Endodermal cell (in vitro differentiated cells): ENCODE results near the gene PAX8. TPM values are rescaled to one million over a fixed set of nuclear protein-coding genes. Genes with fewer than 3 reads are reported as not detected.

ENCODE experiments used
- DNase-seq: peaks from one replicate; pipeline ENCODE4 v3.0.0-alpha.2; 2017
- H3K27ac ChIP-seq: 2 replicates; pipeline ENCODE4 v1.5.1; 2013; ENCODE audit warnings: mild to moderate bottlenecking, low read depth, low read length, moderate library complexity
- H3K27me3 ChIP-seq: 2 replicates; pipeline ENCODE4 v1.6.1; 2013; ENCODE audit warnings: mild to moderate bottlenecking, low read length, moderate library complexity; ENCODE audit not compliant: insufficient read depth, control insufficient read depth, poor library complexity, severe bottlenecking
- H3K36me3 ChIP-seq: 2 replicates; pipeline ENCODE4 v1.7.0; 2013; ENCODE audit warnings: mild to moderate bottlenecking, low read length, moderate library complexity; ENCODE audit not compliant: control insufficient read depth, insufficient read depth
- H3K4me1 ChIP-seq: one replicate; pipeline ENCODE4 v1.7.0; 2013; ENCODE audit warnings: low read length; ENCODE audit not compliant: control insufficient read depth, insufficient read depth
- H3K4me3 ChIP-seq: 2 replicates; pipeline ENCODE4 v1.5.1; 2013; ENCODE audit warnings: mild to moderate bottlenecking, low read length, moderate library complexity
- H3K9ac ChIP-seq: 2 replicates; pipeline ENCODE4 v1.6.1; 2013; ENCODE audit warnings: mild to moderate bottlenecking, low read length, moderate library complexity; ENCODE audit not compliant: poor library complexity, severe bottlenecking; ENCODE audit errors: extremely low read depth
- H3K9me3 ChIP-seq: 2 replicates; pipeline ENCODE4 v1.6.1; 2013; ENCODE audit warnings: mild to moderate bottlenecking, low read length, moderate library complexity; ENCODE audit not compliant: control insufficient read depth
- H3K27ac Mint-ChIP-seq: 2 replicates; pipeline ENCODE4 v1.8.0; 2020; ENCODE audit warnings: mixed read lengths
- H3K27me3 Mint-ChIP-seq: 2 replicates; pipeline ENCODE4 v1.8.0; 2021; ENCODE audit warnings: mild to moderate bottlenecking, mixed read lengths; ENCODE audit not compliant: insufficient read depth
- H3K36me3 Mint-ChIP-seq: 2 replicates; pipeline ENCODE4 v1.8.0; 2020; ENCODE audit warnings: low read depth, mixed read lengths
- H3K4me1 Mint-ChIP-seq: 2 replicates; pipeline ENCODE4 v1.8.0; 2020; ENCODE audit warnings: mixed read lengths
- H3K4me3 Mint-ChIP-seq: 2 replicates; pipeline ENCODE4 v1.8.0; 2020; ENCODE audit warnings: mild to moderate bottlenecking, moderate library complexity, mixed read lengths
- H3K9me3 Mint-ChIP-seq: 2 replicates; pipeline ENCODE4 v1.8.0; 2020; ENCODE audit warnings: mild to moderate bottlenecking, mixed read lengths
- WGBS, 2 experiments: methylation state at CpG; one replicate each; pipeline versions ENCODE4 v1.1.5 to v1.1.7; 2013; ENCODE audit warnings: missing lambda C conversion rate in 2 of 2, mixed read lengths in 1 of 2; ENCODE audit not compliant: insufficient coverage in 1 of 2, insufficient read length in 1 of 2; 5-methylcytosine and 5-hydroxymethylcytosine counted together
- total RNA-seq, 2 donors: library from RNA; stranded (reverse); fragmentation: NEBNext Ultra II Directional in 1 of 2; extraction: Animal tissue kit (Norgen Biotek cat#: 25700) in 1 of 2; gene quantifications; 2 replicates in 1 of 2; 3 replicates in 1 of 2; pipeline ENCODE4 v1.2.1, GENCODE V29; 2021
- TF ChIP-seq, protein P1 (sequence below): fragments of 200-600 bp; sonication (generic); conservative IDR thresholded peaks from 2 replicates; pipeline ENCODE4 v1.5.0; 2021; ENCODE audit warnings: antibody characterized with exemption, mild to moderate bottlenecking

Gene PAX8
- total RNA-seq, 2 donors from 2014 or later = 0.09 to 0.11 TPM

DNA sequence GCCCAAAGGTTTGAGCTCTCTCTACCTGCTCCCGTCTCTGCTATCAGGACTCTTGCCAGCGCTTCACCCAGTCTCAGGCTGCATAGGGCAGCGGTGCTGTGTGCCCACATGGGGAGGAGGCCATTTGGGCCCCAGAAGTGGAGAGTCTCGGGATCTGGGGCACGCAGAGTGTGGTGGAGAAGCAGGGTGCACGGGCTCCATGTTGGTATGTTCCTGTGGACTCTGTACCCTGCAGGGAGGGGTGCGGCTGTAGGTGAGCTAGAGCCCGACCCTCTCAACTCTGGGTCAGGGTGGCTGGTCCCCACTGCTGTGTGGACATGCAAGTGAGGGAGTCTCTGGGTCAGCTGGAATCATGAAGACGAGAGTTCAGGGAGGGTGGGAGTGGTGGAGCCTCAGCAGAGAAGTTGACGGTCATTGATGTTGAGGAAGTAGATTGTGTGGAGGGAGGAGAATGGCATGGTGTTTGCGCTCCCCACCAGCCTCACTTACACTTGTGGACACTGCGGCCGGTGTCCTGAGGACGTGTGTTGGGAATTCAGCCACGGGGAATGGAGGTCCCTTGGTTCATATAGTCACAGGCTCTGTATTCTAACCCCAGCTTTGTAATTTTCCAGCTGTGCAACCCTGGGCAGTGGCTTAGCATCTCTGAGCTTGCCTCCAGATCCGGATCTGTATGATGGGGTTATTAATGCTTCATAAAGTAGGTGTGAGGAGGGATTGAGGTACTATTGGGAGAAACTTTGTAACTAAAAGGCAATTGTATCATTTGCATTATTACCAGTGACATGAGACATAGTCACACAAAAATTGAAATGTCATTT is 105.8 kb downstream of the PAX8 start:
- Histone ChIP-seq H3K36me3 (no peaks in the 10 kb centered on the region), H3K4me3 (no peak overlapping the region), H3K9ac (no peak overlapping the region), H3K4me1 (no peaks in the 10 kb centered on the region), H3K9me3 (no peaks in the 10 kb centered on the region), H3K27ac (no peak overlapping the region), H3K27me3 (no peaks in the 10 kb centered on the region)
- Mint-ChIP-seq H3K36me3 (no peaks in the 10 kb centered on the region), H3K9me3 (no peaks in the 10 kb centered on the region), H3K27me3 (peaks cover 3% of the 10 kb centered on the region), H3K4me3 (no peak overlapping the region), H3K4me1 (peaks cover 14% of the 10 kb centered on the region), H3K27ac (no peak overlapping the region)
- TF ChIP-seq, protein P1, sequence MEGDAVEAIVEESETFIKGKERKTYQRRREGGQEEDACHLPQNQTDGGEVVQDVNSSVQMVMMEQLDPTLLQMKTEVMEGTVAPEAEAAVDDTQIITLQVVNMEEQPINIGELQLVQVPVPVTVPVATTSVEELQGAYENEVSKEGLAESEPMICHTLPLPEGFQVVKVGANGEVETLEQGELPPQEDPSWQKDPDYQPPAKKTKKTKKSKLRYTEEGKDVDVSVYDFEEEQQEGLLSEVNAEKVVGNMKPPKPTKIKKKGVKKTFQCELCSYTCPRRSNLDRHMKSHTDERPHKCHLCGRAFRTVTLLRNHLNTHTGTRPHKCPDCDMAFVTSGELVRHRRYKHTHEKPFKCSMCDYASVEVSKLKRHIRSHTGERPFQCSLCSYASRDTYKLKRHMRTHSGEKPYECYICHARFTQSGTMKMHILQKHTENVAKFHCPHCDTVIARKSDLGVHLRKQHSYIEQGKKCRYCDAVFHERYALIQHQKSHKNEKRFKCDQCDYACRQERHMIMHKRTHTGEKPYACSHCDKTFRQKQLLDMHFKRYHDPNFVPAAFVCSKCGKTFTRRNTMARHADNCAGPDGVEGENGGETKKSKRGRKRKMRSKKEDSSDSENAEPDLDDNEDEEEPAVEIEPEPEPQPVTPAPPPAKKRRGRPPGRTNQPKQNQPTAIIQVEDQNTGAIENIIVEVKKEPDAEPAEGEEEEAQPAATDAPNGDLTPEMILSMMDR = no peak
- no peak for DNase-seq
- WGBS, 2 experiments = 94 to 95% methylated on average over 6 to 16 of the region's 16 CpGs

DNA sequence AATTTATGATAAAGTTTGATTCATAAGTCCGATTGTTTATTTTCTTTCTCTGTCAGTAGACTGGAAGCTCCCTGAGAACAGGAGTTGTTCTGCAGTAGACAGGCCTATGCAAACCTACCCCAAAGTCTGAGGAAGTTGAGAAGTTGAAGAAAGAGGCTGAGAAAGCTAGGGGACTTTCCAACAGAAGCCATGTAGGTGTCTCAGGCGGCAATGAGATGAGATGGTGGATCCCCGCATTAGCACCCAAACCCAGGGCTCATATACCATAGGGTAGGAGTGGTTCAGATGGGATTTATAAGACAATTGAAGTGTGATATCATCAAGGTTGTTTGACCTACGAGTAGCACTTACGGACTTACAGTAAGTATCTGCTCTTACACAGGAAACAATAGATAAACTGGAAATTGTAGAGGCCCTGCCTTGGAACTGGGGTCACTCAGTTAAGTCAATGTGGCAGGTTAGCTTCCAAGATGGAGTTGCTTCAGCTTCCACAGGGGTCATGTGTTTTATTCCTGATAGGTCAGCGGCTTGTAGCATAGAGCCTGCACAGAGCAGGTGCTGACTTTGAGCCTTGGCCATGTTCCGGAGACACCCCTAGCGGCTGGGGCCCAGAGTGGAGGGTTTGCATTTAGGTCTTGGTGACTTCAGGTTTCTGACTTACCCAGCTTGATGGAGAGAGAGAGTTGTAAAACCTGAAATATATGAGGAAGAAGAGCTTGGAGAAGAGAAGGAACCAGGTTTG is 107.2 kb downstream of the PAX8 start:
- Histone ChIP-seq H3K9me3 (no peaks in the 10 kb centered on the region), H3K4me1 (no peaks in the 10 kb centered on the region), H3K4me3 (no peak overlapping the region), H3K36me3 (no peaks in the 10 kb centered on the region), H3K9ac (no peak overlapping the region), H3K27me3 (no peaks in the 10 kb centered on the region), H3K27ac (no peak overlapping the region)
- Mint-ChIP-seq H3K27ac (no peak overlapping the region), H3K9me3 (no peaks in the 10 kb centered on the region), H3K36me3 (no peaks in the 10 kb centered on the region), H3K27me3 (no peaks in the 10 kb centered on the region), H3K4me3 (no peak overlapping the region), H3K4me1 (peaks cover 14% of the 10 kb centered on the region)
- WGBS, 2 experiments = 93 to 98% methylated on average over 7 to 8 of the region's 8 CpGs
- TF ChIP-seq, protein P1 = no peak
- peak; percentile 35 for DNase-seq

DNA sequence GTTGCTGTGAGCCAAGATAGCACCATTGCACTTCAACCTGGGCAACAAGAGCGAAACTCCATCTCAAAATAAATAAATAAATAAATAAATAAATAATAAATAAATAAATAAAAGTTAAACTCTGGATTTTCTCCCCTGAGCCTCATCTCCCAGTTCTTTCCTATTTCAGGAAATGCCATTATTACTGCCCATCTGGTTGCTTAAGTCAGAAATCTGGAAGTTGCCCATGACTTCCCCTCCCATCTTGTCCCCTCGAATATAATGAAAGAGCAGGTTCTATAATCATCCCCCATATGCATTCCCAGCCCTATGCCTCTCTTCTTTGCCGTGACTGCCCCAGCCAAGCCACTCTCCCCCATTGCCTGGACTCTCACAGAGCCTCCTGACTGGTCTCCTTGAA is 109.1 kb downstream of the PAX8 start:
- Histone ChIP-seq H3K9ac (no peak overlapping the region), H3K4me1 (no peaks in the 10 kb centered on the region), H3K9me3 (no peaks in the 10 kb centered on the region), H3K36me3 (no peaks in the 10 kb centered on the region), H3K4me3 (no peak overlapping the region), H3K27me3 (no peaks in the 10 kb centered on the region), H3K27ac (no peak overlapping the region)
- DNase-seq = no peak
- Mint-ChIP-seq H3K4me1 (peaks cover 12% of the 10 kb centered on the region), H3K27me3 (no peaks in the 10 kb centered on the region), H3K9me3 (no peaks in the 10 kb centered on the region), H3K27ac (no peak overlapping the region), H3K4me3 (no peak overlapping the region), H3K36me3 (no peaks in the 10 kb centered on the region)
- TF ChIP-seq, protein P1 = no peak
- 89 to 100% methylated on average over 2 of the region's 3 CpGs for WGBS, 2 experiments
